Sciatic nerve (tissue), 2 donors: ENCODE data around the gene CHCHD6. TPM values are rescaled to one million over a fixed set of nuclear protein-coding genes. Genes with fewer than 3 reads are reported as not detected.
"Not testable (repeated sequence)": the region's sequence is repeated elsewhere in the genome, so short reads cannot be mapped to it uniquely, and the experiment has no call there.

Experiments used
- ATAC-seq: fragments of 200-7000 bp; cut with Tn5 transposase; one replicate; pipeline ENCODE4 v1.9.1; 2020; ENCODE audit warnings: mild to moderate bottlenecking, moderate library complexity
- DNase-seq: peaks from one replicate; pipeline ENCODE4 v3.0.0-alpha.2; 2020; ENCODE audit warnings: low spot score
- intact Hi-C: fragments of 100-400 bp; cut with DNase I; formaldehyde crosslinking; loops from one replicate; pipeline ENCODE4 v1.14.2; 2022
- total RNA-seq: library from RNA; stranded (reverse); fragmentation: NEBNext Ultra II Directional; extraction: Animal tissue kit (Norgen Biotek cat#: 25700); gene quantifications from one replicate; pipeline ENCODE4 v1.2.1, GENCODE V29; 2021
- donor health status: DM: no; HTN: no; CAD: no.
- donor health status: DM: no; HTN: no; CAD: no.

CHCHD6 gene
- total RNA-seq, 1 donor from 2014 or later: 19.1 TPM

- ATAC-seq: no peak
- intact Hi-C loops: no loop called here
- no peak for DNase-seq
These were observed 80.2 kb downstream of the CHCHD6 start for GRCh38 chr3:126784254-126784653.

- intact Hi-C loops, DNase-seq, ATAC-seq: not testable (repeated sequence)
These were observed 87.3 kb downstream of the CHCHD6 start for GRCh38 chr3:126791320-126791719.

- intact Hi-C loops: no loop called here
- no peak for ATAC-seq
These were observed 89.0 kb downstream of the CHCHD6 start for GRCh38 chr3:126792998-126793397.

GRCh38 chr3:126797563-126797962, 93.5 kb downstream of the CHCHD6 start:
- DNase-seq (no peak), ATAC-seq (no peak)
- intact Hi-C loops: no loop called here

More at GRCh38 chr3:126792998-126793397, 89.0 kb downstream of the CHCHD6 start:
- no peak for DNase-seq

- no peak for ATAC-seq
- intact Hi-C loops: no loop called here
- DNase-seq: no peak
These were observed 94.5 kb downstream of the CHCHD6 start for GRCh38 chr3:126798521-126798920.

GRCh38 chr3:126799099-126799498, 95.1 kb downstream of the CHCHD6 start:
- DNase-seq (no peak), ATAC-seq (no peak)
- intact Hi-C loops: no loop called here

GRCh38 chr3:126801312-126801711, 97.3 kb downstream of the CHCHD6 start:
- intact Hi-C loops, ATAC-seq, DNase-seq: not testable (repeated sequence)

GRCh38 chr3:126807795-126808194, 103.8 kb downstream of the CHCHD6 start:
- no peak for DNase-seq
- no peak for ATAC-seq
- intact Hi-C loops: no loop called here

GRCh38 chr3:126811530-126811929, 107.5 kb downstream of the CHCHD6 start:
- DNase-seq (no peak), ATAC-seq (no peak)
- intact Hi-C loops: no loop called here

GRCh38 chr3:126816298-126816697, 112.3 kb downstream of the CHCHD6 start:
- intact Hi-C loops: no loop called here

GRCh38 chr3:126816986-126817777, 113.1 kb downstream of the CHCHD6 start:
- intact Hi-C loops: no loop called here

More at GRCh38 chr3:126816298-126816697, 112.3 kb downstream of the CHCHD6 start:
- DNase-seq (no peak), ATAC-seq (no peak)

GRCh38 chr3:126817781-126818180, 113.7 kb downstream of the CHCHD6 start:
- ATAC-seq: peak; percentile 11
- intact Hi-C loops: no loop called here
- DNase-seq: no peak

More at GRCh38 chr3:126816986-126817777, 113.1 kb downstream of the CHCHD6 start:
- DNase-seq: no peak
- ATAC-seq: peak; percentile 78

- no peak for DNase-seq
- intact Hi-C loops: no loop called here
- ATAC-seq: no peak
These were observed 114.5 kb downstream of the CHCHD6 start for GRCh38 chr3:126818400-126819095.

GRCh38 chr3:126826693-126827092, 122.7 kb downstream of the CHCHD6 start:
- ATAC-seq: no peak
- intact Hi-C loops: no loop called here
- DNase-seq: no peak

- ATAC-seq: peak; percentile 95
- no peak for DNase-seq
- intact Hi-C loops: no loop called here
These were observed 123.1 kb downstream of the CHCHD6 start for GRCh38 chr3:126827121-126827520.

- ATAC-seq: peak; percentile 87
- intact Hi-C loops: no loop called here
- DNase-seq: peak; percentile 65
These were observed 124.3 kb downstream of the CHCHD6 start for GRCh38 chr3:126828306-126828705.

- intact Hi-C loops: no loop called here
- no peak for ATAC-seq
These were observed 128.9 kb downstream of the CHCHD6 start for GRCh38 chr3:126832933-126833332.

GRCh38 chr3:126834596-126835471, 130.8 kb downstream of the CHCHD6 start:
- ATAC-seq (no peak), DNase-seq (no peak)
- intact Hi-C loops: no loop called here

More at GRCh38 chr3:126832933-126833332, 128.9 kb downstream of the CHCHD6 start:
- no peak for DNase-seq
